Esophagus squamous epithelium (tissue), 4 donors: ENCODE measurements around the gene SSTR3.

ENCODE experiments used
- POLR2A ChIP-seq, 4 donors: fragments of 450-650 bp; IDR thresholded peaks; one replicate each; pipeline ENCODE4 v1.6.1; 2017; ENCODE audit warnings: antibody characterized with exemption in 4 of 4, mild to moderate bottlenecking in 4 of 4, moderate library complexity in 3 of 4
- TF ChIP-seq, protein P1 (sequence below), 6 experiments: fragments of 450-650 bp in 4 of 6; fragments of 200-600 bp in 2 of 6; sonication (generic) in 2 of 6; IDR thresholded peaks; one replicate each; pipeline ENCODE4 v1.5.1; 2016 to 2019; ENCODE audit warnings: antibody characterized with exemption in 6 of 6, mild to moderate bottlenecking in 4 of 6, moderate library complexity in 4 of 6

DNA sequence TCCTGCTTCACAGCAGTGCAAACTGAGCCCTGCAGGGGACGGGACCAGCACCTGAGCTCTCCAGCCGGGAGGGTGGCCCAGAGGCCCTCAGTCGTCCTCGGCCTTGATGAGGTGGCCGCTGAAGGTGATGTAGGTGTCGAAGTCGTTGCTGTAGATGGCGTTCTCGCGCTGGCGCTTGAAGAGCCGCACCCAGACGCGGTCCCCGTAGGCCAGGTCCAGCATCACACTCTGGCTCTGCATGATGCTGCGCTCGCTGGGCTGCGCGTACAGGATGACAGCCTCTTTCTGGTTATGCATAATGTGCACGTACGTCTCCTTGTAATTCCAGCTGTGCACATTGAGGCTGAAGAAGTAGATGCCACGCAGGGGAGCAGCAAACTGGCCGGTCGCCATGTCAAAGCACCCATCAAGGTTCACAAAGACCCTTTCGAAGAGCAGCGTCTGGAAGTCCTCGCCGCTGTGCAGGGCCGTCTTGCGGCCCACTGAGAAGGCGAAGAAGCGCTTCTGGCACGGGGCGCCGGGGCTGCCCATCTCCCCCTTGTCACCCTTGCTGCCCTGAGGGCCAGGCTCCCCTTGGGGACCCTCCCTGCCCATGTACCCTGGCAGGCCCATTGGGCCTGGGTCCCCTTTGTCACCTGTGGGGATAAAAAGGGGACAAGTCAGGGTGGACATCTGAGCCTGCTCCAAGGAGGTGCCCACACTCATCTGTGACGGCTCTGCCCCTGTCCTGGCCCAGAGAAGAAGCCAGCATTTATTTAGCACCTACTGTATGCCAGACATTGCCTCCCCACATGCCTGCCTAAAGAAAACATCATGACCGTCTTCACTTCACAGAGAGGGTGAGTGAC, 30.0 kb downstream of the SSTR3 start:
- TF ChIP-seq, protein P1, sequence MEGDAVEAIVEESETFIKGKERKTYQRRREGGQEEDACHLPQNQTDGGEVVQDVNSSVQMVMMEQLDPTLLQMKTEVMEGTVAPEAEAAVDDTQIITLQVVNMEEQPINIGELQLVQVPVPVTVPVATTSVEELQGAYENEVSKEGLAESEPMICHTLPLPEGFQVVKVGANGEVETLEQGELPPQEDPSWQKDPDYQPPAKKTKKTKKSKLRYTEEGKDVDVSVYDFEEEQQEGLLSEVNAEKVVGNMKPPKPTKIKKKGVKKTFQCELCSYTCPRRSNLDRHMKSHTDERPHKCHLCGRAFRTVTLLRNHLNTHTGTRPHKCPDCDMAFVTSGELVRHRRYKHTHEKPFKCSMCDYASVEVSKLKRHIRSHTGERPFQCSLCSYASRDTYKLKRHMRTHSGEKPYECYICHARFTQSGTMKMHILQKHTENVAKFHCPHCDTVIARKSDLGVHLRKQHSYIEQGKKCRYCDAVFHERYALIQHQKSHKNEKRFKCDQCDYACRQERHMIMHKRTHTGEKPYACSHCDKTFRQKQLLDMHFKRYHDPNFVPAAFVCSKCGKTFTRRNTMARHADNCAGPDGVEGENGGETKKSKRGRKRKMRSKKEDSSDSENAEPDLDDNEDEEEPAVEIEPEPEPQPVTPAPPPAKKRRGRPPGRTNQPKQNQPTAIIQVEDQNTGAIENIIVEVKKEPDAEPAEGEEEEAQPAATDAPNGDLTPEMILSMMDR (IDR thresholded peaks at IDR 0.05): no peak
- no peak for TF ChIP-seq POLR2A (IDR thresholded peaks at IDR 0.05)
